ENCODE results near the gene HOXD11.

The HOXD11 gene

DNA sequence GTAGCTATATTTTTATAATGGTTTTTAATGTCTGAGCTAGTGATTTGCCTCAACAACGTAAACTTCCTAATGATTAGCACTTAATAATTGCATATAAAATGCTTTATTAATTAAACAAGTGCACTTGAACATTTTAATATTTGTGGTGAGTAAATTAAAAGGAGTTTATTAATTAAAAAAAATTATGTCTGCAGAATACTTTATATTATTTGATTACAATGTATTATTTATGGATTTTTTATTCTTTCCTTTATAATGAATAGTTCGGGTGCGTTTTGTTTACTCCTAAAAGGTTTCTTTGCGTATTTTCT, 24.7 kb downstream of the HOXD11 start:
- no peak for DNase-seq (ENCODE audit: low read depth in 1 of 2, low spot score in 1 of 2)

DNA sequence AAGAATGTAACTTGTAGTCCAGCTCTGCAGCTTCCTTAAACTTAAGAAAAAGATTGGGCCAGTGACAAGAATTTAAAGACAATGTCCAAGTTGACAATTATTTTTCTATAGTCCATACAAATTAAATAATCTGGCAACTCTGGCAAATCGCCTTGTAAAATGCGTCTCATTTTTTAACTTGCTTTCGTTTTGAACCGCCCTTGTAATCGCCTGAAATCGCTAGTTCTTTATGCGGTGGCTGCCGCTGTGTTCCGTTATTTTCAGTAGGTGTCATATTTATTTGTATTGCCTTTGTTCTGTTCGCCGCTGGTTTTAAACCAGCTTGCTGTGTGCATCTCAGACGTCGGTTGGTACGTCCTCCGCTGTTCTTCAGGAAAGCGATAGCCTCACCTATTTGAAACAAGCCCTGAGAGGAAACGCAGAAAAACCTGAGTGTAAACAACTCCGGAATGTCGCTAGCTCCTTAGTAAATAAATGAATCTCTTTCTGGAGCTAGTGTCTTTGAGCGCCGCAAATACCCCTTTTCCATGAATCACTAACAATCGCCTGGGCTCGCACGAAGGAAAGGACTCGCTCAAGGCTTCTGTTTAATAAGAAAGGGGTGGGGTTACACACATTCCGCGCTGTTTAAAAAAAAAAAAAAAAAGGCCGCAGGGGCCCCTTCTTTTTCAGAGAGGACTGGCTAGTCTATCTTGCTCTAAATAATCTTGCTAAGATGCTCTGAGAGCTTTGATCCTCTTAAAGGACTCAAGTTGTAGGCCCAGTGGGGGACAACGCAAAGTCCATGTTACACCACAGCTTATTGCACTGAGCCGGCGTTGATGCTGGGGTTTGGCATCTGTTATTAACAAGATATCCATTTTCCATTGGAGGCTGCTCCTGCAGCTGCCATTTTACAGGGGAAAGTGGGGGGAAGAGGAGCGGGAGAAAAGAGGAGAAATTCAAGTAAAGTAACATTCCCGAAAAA, 25.4 kb downstream of the HOXD11 start:
- DNase-seq (ENCODE audit: low read depth in 1 of 2, low spot score in 1 of 2): no peak

DNA sequence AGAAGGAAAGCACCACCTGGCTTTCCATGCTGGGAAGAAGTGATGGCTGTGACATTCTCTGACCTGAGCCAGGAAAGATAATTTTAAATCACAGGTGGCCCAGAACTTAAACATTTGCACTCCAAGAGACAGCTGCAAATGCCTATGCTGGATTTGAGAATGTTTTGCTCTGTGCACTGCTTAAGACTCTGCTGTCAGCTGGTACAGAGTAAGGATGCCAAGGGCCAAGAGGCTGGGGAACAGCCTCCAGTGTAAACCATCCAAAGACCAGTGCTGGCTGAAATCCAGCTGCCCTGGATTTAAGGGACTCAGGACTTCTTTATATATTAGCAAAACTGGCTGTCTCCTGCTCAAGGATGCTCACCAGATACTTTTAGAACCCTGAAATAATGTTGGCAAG, 26.3 kb downstream of the HOXD11 start:
- DNase-seq (ENCODE audit: low read depth in 1 of 2, low spot score in 1 of 2): no peak

DNA sequence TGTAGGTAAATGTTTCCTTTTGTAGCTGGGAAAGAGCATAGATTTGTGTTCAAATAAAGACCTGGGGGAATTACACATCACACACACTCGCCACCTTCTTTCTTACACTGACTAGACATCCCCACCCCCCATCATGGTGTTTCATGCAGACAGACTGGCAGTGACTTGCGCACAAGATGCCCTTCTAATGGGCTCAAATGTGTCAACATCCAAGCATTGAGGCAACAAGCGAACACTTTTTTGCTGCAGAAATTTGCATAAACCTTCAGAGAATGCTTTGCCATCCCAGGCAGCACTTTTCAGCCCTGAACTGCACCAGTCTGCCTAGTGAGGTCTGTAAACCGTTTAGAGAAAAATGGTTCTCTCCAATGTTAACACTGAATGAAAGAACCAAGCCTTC, 27.0 kb downstream of the HOXD11 start:
- DNase-seq (ENCODE audit: low read depth in 1 of 2, low spot score in 1 of 2): no peak

DNA sequence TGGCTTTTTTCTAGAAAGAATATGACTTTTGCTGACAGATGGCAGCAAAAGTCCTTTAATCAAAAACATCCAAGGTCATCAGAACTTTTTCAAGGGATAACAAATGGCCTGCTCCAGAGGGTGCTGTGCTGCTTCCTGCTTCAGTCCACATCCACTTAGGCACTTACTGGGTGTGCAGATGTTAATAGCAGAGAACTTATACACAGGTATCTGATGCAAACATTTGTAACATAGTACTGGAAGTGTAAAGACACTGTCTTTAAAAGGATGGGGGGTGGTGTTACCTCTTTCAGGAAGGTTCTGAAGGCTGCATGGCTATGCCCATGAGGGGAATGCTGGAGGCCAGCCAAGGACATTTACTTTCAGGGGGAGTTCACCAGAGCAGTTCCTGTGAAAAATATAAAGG, 28.0 kb downstream of the HOXD11 start:
- no peak for DNase-seq (ENCODE audit: low read depth in 1 of 2, low spot score in 1 of 2)

DNA sequence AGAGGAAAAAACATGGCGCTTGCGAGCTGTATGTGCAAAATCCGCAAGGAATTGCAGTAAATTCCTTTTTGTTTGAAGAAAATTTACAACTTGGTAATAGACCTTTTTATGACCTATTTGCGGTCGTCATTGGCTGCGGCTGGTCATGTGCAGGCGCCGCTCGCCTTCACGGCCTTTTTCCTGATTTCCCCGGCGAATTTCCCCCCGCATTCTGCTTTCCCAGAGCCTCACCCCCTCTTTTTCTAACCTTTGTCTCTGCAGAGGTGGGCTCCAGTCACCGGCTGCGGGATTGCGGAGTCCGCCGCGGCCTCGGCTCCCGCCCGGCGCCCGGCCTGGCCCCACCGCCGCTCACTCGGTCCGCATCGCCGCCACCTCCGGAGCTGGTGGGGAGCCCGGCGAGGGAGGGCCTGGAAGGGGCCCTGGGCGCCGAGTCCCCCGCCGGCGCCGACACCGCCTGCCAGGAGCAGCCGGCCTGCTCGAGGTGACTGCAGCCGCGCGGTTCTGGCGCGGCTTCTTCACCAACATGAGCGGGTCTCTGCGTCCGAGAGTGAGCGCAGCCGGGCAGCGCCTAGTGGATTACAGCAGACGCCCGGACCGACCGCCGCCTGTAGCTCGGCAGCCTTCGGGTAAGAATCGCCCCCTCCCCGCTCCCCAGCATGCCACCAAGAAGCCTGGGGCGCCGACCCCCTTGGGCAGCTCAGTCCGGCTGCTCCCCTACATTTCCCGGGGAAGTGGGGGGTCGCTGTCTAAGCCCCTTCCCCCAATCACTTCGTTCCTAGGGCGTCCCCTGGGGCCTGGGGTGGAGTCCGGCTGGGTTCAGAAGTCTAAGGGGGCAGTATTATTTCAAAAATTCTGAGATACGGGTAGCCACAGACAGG, 29.5 kb downstream of the HOXD11 start:
- no peak for DNase-seq (ENCODE audit: low read depth in 1 of 2, low spot score in 1 of 2)

DNA sequence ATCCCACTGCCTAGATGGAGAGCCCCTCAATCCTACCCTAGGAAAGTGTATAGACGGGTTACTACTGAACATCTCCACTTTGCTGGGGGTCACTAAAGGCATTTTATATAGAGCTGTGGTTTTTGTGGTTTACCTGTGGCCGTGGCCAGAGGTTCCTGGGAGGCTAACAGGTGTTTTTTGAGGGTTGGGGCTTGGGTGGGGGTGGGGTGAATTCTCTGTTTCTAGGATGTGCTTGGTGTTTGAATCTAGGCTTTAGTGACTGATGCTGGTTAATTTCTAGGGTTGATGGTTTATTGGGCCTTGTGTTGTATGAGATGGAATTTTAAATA, 30.1 kb downstream of the HOXD11 start:
- DNase-seq (ENCODE audit: low read depth in 1 of 2, low spot score in 1 of 2): no peak

DNA sequence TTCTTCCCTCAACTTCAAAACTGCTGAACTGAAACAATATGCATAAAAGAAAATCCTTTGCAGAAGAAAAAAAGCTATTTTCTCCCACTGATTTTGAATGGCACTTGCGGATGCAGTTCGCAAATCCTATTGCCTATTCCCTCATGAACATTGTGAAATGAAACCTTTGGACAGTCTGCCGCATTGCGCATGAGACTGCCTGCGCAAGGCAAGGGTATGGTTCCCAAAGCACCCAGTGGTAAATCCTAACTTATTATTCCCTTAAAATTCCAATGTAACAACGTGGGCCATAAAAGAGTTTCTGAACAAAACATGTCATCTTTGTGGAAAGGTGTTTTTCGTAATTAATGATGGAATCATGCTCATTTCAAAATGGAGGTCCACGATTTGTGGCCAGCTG, 30.8 kb downstream of the HOXD11 start:
- no peak for DNase-seq (ENCODE audit: low read depth in 1 of 2, low spot score in 1 of 2)

DNA sequence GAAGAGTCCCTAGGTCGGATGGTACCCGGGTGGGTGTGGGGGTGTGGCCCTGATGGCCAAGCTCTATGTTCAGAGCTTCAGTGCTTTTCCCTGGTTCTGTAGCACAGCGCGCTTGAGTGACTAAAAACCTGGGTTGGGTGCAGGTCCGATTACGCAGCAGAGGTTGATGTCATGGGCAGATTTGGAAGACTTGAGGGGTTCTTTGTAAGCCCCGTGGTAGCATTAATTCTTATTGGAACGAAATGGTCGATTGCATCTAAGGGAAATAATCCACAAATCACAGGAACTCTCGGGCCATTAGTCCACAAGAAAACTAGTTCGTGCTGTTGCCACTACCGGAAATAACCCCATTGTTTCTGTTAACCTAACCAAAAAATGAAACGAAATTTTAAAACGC, 31.4 kb downstream of the HOXD11 start:
- no peak for DNase-seq (ENCODE audit: low read depth in 1 of 2, low spot score in 1 of 2)

DNA sequence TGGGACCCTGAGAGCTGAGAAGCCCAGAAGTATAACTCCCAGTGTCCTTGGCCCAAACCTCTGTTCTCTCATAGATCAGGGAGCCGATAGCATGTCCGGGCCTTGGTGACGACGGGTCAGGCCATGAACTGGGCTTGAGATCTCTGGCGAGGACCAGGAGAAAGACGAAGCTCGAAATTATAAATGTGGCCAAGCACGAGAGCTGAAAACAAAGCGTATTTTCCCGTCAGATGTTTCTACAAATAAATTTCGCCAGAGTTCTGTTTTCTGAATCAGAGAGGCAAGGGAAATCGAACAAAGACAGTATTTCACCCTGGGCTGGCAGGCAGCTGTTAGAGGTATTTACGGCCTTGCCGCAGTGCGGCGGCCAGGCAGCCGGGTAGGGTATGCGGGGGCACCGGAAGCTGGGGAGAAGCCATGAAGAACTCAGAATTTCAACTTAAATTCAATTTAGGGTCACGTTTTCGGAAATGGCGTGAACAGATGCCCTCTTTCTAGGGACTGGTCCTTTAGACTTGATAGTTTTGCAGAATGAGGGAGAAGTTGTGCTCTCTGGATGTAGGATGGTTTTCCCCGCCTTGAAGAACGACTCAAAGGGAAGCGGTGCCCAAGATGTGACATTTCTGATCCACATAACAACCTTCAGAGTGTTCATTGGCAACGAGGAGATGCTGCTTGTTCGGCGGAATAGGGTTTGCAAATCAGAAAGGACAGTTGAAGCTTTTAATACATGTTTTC, 32.0 kb downstream of the HOXD11 start:
- no peak for DNase-seq (ENCODE audit: low read depth in 1 of 2, low spot score in 1 of 2)

DNA sequence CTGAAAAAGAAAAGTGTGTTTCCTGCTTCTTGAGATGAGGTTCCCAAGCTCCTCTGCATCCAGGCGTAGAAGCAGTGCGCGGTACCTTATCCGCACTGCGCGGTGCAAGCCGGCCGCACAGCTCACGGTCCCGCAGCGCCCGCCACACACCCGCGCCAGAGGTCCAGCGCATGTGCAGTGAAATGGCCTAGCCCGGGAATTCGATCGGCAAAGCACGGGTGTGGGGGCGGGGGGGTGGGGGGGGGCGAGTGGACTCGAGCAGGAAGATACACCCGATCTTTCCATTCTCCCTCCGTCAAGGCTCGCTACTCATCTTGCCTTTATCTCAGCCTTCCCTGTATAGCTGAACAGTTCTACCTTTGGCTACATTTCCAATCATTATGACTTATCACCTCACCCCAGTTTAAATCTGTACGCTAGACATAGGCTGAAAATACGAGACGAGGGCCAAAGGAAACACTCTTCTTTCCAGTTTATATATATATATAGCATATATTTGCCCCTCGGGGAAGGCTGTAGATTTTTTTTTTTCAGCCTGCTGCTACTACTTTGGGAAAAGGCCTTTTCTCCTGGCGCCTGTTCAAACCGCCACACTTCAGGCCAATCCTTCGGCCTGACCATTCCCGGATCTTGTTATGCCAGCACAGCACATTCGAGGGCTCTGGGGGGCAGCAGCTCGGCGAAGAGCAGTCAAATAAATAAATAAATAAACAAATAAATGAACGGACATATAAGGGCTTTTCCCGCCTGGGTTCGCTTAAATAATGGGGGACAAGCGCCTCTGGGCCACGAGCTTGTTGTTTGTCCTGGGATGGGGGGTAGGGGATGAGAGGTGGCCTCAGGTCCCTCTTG, 32.8 kb downstream of the HOXD11 start:
- no peak for DNase-seq (ENCODE audit: low read depth in 1 of 2, low spot score in 1 of 2)

DNA sequence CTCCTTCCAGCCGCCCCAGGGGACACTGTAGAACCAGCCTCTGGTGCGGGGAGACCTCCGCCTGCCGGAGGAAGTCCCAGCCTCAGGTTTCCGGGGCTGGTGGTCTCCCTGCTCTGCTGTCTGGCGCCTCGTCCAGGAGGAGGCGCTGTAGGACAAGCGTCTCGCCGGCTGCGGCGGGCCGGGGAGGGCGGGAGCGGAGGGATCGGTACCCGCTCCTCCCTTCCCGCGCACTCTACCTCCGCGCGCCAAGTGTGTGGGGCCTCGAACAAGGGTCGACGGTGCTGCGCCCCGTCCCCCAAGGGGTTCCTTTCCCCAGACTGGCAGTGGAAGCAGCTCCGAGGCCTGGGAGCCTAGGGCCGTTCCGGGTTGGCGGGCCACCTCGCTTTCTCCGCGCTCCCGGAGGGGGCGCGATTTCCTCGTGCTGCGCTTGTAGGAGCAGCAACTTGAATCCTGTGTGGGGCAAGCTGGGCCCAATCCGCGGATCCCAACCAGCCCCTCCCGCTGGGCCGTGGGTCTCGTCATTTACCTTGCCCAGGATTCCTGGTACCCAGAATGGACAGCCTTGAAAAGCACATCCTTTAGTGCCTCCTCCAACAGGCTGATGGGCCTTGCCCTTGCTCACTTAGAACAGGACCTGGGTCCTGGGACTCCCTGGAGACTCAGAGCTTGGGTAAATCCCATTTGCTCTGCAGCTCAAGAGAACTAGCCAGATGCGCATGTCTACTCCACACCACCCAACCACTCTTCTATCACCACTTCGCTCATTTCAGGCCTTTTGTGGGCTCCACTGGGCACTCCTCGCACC, 33.6 kb downstream of the HOXD11 start:
- peak in 1 of 2 donors; percentile 55 for DNase-seq (ENCODE audit: low read depth in 1 of 2, low spot score in 1 of 2)

DNA sequence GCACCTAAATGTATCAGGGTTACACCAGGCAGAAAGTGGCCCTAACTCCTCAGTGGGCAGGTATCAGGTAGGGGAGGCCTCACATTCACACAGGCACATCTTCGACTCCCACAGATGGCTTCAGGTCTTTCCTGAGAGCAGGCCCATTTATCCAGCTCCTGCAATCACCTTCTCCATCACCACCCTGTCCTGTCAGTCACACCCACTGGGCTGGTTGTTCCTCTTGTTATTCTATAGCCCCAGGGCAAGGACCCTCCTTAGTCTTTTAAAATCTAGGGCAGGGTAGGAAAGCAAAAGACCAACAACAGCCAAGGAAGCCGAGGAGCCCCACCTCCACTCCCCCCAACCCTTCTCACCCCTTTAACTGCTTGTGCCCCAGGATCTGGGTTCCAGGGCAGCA, 35.2 kb downstream of the HOXD11 start:
- DNase-seq (ENCODE audit: low read depth in 1 of 2, low spot score in 1 of 2): no peak

DNA sequence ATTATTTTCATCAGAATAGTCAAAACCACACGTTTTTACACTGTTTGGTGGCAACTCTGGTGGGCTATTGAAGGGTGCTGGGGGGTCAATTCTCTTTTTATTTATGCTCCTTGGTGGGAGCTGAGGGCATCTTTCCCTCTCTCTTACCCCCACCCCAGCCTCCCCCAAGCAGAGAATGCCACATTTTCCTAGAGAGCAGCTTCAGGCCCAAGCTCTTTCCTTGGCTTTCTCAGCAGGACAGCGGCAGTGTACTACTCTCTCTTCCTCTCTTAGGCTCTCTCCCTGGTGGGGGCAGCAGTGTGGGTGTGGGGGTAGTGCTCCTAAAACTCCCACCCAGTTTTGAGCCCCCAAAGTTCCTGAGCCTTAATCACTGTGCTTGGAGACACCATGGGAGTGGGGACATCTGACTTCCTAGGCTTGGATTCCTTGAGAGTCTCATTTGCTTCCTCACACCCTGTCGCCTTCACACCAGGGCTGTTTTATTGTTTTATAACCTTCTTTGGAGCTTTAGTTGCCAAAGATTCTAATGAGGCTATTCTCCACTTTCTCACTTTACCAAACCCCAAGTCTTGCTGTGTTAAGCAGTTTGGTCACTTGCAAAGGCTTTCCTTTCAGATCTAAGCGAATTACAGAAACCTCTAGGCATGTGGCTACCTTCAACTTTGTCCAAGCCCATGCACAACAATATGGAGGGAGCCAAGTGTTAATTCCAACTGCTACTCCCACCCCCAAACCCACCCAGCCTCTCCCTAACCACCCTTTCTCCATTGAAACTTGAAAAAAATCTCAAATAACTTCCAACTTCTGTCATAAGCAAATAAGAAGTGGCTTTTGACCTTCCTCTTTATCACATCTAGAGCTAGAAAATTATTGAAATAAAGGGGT, 38.2 kb downstream of the HOXD11 start:
- DNase-seq (ENCODE audit: low read depth in 1 of 2, low spot score in 1 of 2): no peak

DNA sequence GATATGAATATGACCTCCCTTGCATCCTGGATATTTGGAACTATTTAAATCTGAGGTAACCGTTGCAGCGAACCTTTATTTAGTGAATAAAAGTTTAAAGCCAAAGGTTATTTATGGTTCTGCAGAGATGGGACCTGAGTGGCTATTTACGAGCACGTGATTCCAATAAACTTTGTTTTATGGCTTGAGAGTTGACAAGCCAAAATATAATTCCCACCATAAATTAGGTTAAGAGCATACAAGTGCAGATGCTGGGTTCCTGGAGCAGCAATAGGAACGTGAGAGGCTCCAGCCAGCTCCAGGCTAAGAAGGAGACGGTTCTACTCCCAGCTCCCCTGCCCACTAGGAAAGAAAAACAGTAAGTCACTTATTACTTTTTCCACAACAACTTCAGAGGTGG, 39.0 kb downstream of the HOXD11 start:
- no peak for DNase-seq (ENCODE audit: low read depth in 1 of 2, low spot score in 1 of 2)

DNA sequence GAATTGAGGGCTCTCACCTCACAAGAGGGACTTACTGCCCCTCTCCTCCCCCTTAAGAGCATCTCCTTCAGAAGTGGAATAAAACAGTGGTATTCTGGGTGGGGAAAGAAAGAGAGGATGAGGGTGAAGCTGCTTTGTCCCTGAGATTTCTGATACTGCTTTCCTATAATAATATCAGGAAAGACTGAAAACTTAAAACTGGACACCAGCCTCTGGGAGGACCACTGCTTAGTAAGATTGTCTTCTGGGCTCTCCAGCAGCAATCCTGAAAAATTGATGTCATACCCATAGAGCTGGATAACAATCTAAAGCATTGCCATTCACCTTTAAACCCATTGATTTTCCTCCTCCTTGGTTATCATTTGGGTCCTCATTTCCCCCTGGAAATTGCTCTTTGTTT, 39.6 kb downstream of the HOXD11 start:
- no peak for DNase-seq (ENCODE audit: low read depth in 1 of 2, low spot score in 1 of 2)

DNA sequence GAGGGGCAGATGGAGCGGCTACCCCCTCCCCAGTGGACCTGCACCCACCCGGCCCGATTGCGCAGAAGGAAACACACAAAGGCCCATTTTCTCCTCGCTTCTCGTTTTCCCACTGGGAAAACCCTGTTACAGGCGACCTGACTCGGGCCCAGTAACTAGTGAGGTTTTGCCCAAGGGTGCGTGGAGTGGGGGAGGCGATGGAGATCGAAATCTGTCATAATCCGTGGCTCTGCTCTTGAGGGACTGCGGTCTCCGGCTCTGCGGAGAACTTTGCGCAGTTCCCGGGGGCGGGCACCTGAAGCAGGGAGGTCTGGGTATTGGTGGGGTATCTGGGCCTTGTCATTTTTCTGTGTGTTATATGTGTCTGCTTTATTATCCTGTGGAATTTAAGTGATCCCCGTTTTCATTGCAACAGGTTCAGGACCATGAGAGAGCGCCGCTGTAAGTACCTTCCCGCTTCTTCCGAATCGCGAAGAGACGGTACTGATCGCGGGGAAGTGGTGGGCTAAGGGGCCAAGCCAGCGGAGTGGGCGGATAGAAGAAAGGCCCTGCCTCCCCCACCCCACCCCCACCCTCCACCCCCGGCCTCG, 40.2 kb downstream of the HOXD11 start:
- no peak for DNase-seq (ENCODE audit: low read depth in 1 of 2, low spot score in 1 of 2)

DNA sequence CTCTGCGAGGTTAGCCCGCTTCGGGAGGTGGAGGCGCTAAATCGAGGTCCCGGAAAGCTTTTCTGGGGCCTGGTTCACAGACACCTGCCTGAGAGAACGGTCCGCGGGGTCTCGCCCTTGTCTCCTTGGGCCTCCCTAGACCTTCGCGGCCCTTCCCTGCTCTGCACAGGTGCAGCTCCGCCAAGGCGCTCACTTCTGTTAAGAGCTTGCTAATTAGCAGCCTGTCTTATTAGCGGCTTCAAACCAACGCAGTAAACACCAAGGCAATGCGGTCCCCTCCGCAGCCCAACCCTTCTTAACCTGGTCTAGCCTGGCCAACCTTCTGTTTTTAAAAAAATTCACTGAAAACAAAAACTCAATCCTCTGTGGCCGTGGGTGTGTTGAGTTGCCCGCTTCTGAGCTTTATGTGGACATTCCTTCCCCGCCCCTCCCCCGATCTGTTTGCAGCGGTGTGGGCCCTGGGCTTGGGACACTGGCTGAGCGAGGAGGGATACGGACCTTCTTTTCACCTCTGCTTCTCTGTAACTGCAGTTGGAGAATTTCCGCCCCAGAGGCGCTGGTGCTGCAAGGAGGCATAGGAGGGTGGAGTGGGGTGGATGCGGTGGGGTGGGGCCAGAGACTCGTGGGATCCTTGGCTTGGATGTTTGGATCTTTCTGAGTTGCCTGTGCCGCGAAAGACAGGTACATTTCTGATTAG, 40.9 kb downstream of the HOXD11 start:
- no peak for DNase-seq (ENCODE audit: low read depth in 1 of 2, low spot score in 1 of 2)

All from activated CD4-positive, alpha-beta T cell treated with anti-CD3 and anti-CD28 coated beads, Interleukin-2, amount 50 U/mL, for 24 hours (primary cell).